Ovary (tissue), 3 donors: ENCODE measurements around the gene NECTIN2.

Source experiments
- CTCF ChIP-seq, 3 donors: fragments of 450-650 bp in 2 of 3; fragments of 200-600 bp in 1 of 3; IDR thresholded peaks; one replicate each; pipeline versions ENCODE4 v1.5.1 to v1.8.0; 2016 to 2022; ENCODE audit warnings: antibody characterized with exemption in 3 of 3, mild to moderate bottlenecking in 1 of 3
- EP300 ChIP-seq: sonication (generic); formaldehyde crosslinking; IDR thresholded peaks from one replicate; pipeline ENCODE4 v1.6.1; 2017; ENCODE audit warnings: antibody characterized with exemption
- POLR2A ChIP-seq: fragments of 450-650 bp; IDR thresholded peaks from one replicate; pipeline ENCODE4 v1.6.1; 2017; ENCODE audit warnings: antibody characterized with exemption, mild to moderate bottlenecking, moderate library complexity
- donor health status: DM: no; HTN: no; CAD: no.

GRCh38 chr19:44863990-44864389 is 17.9 kb downstream of the NECTIN2 start:
- no peak for TF ChIP-seq CTCF (IDR thresholded peaks at IDR 0.05)
- TF ChIP-seq POLR2A, result no peak
- TF ChIP-seq EP300, result no peak
